H1 (cell line): ENCODE data around the gene CTNNA3. TPM values are rescaled to one million over a fixed set of nuclear protein-coding genes. Genes with fewer than 3 reads are reported as not detected.

ENCODE experiments used
- CTCF ChIA-PET: fragments of 300-600 bp; sonication (Branson Sonifier 250); formaldehyde crosslinking; loops from one replicate; lab custom pipeline; 2021; ENCODE audit not compliant: partially characterized antibody; lab: Charles Lee
- POLR2A ChIA-PET: fragments of 300-600 bp; sonication (Branson Sonifier 250); formaldehyde crosslinking; loops from one replicate; lab custom pipeline; 2021; ENCODE audit warnings: inconsistent platforms; ENCODE audit not compliant: partially characterized antibody; lab: Charles Lee
- DNase-seq, 2 experiments: peaks; one replicate each; pipeline versions ENCODE4 v3.0.0 to v3.0.0-alpha.2; 2010 to 2022; ENCODE audit warnings: low spot score in 2 of 2, low read depth in 1 of 2, mixed read lengths in 1 of 2
- FAIRE-seq: peaks from 2 replicates; lab custom pipeline; 2011; peaks lifted over from hg19 to GRCh38; lab: Jason Lieb, UNC
- H2AFZ ChIP-seq: 2 replicates; pipeline ENCODE4 v1.8.1; 2012; ENCODE audit warnings: low read length, inconsistent platforms
- H2AK5ac ChIP-seq: 2 replicates; pipeline ENCODE4 v1.6.1; 2013; ENCODE audit warnings: low read depth, low read length
- H2BK120ac ChIP-seq: replicated peaks from 2 replicates; pipeline ENCODE3; 2013; ENCODE audit warnings: low read depth, low read length, inconsistent platforms
- H2BK12ac ChIP-seq: 2 replicates; pipeline ENCODE4 v1.6.1; 2013; ENCODE audit warnings: low read depth, low read length
- H2BK15ac ChIP-seq: 2 replicates; pipeline ENCODE4 v1.6.1; 2013; ENCODE audit warnings: low read length
- H2BK20ac ChIP-seq: 2 replicates; pipeline ENCODE4 v1.6.1; 2013; ENCODE audit warnings: low read length
- H2BK5ac ChIP-seq: 2 replicates; pipeline ENCODE4 v1.6.1; 2013; ENCODE audit warnings: low read depth, low read length
- H3K14ac ChIP-seq: 2 replicates; pipeline ENCODE4 v1.6.1; 2013; ENCODE audit warnings: inconsistent platforms; ENCODE audit not compliant: insufficient read length
- H3K18ac ChIP-seq: 2 replicates; pipeline ENCODE4 v1.6.1; 2013; ENCODE audit warnings: low read length; ENCODE audit errors: extremely low read depth
- H3K23ac ChIP-seq: 2 replicates; pipeline ENCODE4 v1.6.1; 2013; ENCODE audit warnings: inconsistent platforms; ENCODE audit not compliant: insufficient read length
- H3K23me2 ChIP-seq: 2 replicates; pipeline ENCODE4 v1.6.1; 2013; ENCODE audit warnings: low read depth, low read length
- H3K27ac ChIP-seq: 2 replicates; pipeline ENCODE4 v1.6.1; 2011; ENCODE audit warnings: low read depth, low read length, inconsistent platforms
- H3K27me3 ChIP-seq, 4 experiments: replicated peaks in 1 of 4; 1 replicate in 1 of 4; 2 replicates in 3 of 4; pipeline versions ENCODE4 v1.6.1 to v1.8.1; 2011 to 2013; ENCODE audit warnings: low read length in 3 of 4, mild to moderate bottlenecking in 3 of 4, inconsistent platforms in 2 of 4, mixed read lengths in 2 of 4, moderate library complexity in 1 of 4; ENCODE audit not compliant: control insufficient read depth in 3 of 4, insufficient read depth in 3 of 4; ENCODE audit errors: extremely low read depth in 1 of 4
- H3K36me3 ChIP-seq, 4 experiments: 2 replicates each; pipeline versions ENCODE4 v1.6.1 to v1.8.1; 2011 to 2013; ENCODE audit warnings: mild to moderate bottlenecking in 4 of 4, low read length in 3 of 4, moderate library complexity in 2 of 4, control low read depth in 1 of 4, inconsistent platforms in 1 of 4; ENCODE audit not compliant: insufficient read depth in 4 of 4, control insufficient read depth in 2 of 4
- H3K4ac ChIP-seq: replicated peaks from 2 replicates; pipeline ENCODE3; 2013; ENCODE audit warnings: low read length, low read depth, mixed read lengths, inconsistent platforms; ENCODE audit not compliant: insufficient read length
- H3K4me1 ChIP-seq, 4 experiments: replicated peaks in 1 of 4; 1 replicate in 1 of 4; 2 replicates in 3 of 4; pipeline versions ENCODE4 v1.6.1 to v1.8.1; 2011 to 2013; ENCODE audit warnings: low read length in 3 of 4, inconsistent platforms in 2 of 4, mixed read lengths in 1 of 4; ENCODE audit not compliant: insufficient read depth in 4 of 4, control insufficient read depth in 3 of 4
- H3K4me2 ChIP-seq, 2 experiments: 2 replicates each; pipeline versions ENCODE4 v1.6.1 to v1.8.1; 2011 to 2013; ENCODE audit warnings: low read depth in 2 of 2, low read length in 2 of 2, control low read depth in 1 of 2, inconsistent platforms in 1 of 2, mild to moderate bottlenecking in 1 of 2; ENCODE audit not compliant: insufficient read depth in 1 of 2
- H3K4me3 ChIP-seq, 4 experiments: fragments of 200-600, 300-600 bp in 1 of 4; sonication (generic), shearing (Covaris generic), sonication (Bioruptor Twin) in 1 of 4; 2 replicates each; pipeline versions ENCODE4 v1.5.1 to v1.8.1; 2011 to 2016; ENCODE audit warnings: low read length in 4 of 4, low read depth in 3 of 4, control low read depth in 2 of 4, inconsistent platforms in 2 of 4, mild to moderate bottlenecking in 2 of 4, mixed read lengths in 1 of 4, moderate library complexity in 1 of 4; ENCODE audit not compliant: insufficient read depth in 2 of 4; ENCODE audit errors: extremely low read depth in 1 of 4
- H3K56ac ChIP-seq: replicated peaks from 2 replicates; pipeline ENCODE3; 2013; ENCODE audit warnings: low read depth, mild to moderate bottlenecking, mixed read lengths, low read length, inconsistent platforms; ENCODE audit not compliant: insufficient read length
- H3K79me1 ChIP-seq: 2 replicates; pipeline ENCODE4 v1.6.1; 2013; ENCODE audit warnings: low read depth, low read length, control low read depth
- H3K79me2 ChIP-seq, 2 experiments: 2 replicates each; pipeline versions ENCODE4 v1.6.1 to v1.8.1; 2012 to 2013; ENCODE audit warnings: low read length in 2 of 2, mild to moderate bottlenecking in 2 of 2, inconsistent platforms in 1 of 2; ENCODE audit not compliant: insufficient read depth in 2 of 2, control insufficient read depth in 1 of 2
- H3K9ac ChIP-seq, 4 experiments: replicated peaks in 1 of 4; 1 replicate in 1 of 4; 2 replicates in 3 of 4; pipeline versions ENCODE4 v1.6.1 to v1.8.1; 2011 to 2013; ENCODE audit warnings: low read depth in 3 of 4, low read length in 3 of 4, control low read depth in 2 of 4, mild to moderate bottlenecking in 2 of 4, moderate library complexity in 2 of 4, inconsistent platforms in 1 of 4; ENCODE audit errors: extremely low read depth in 1 of 4
- H3K9me3 ChIP-seq, 2 experiments: 2 replicates each; pipeline versions ENCODE4 v1.6.1 to v1.8.1; 2012 to 2013; ENCODE audit warnings: mild to moderate bottlenecking in 2 of 2, moderate library complexity in 2 of 2, control low read depth in 1 of 2, inconsistent platforms in 1 of 2, low read depth in 1 of 2, low read length in 1 of 2, mixed read lengths in 1 of 2; ENCODE audit not compliant: insufficient read depth in 2 of 2
- H4K20me1 ChIP-seq, 2 experiments: replicated peaks in 1 of 2; 2 replicates each; pipeline versions ENCODE3 to v1.8.1; 2011 to 2013; ENCODE audit warnings: inconsistent platforms in 2 of 2, low read length in 2 of 2, mild to moderate bottlenecking in 1 of 2; ENCODE audit not compliant: insufficient read depth in 2 of 2, control insufficient read depth in 1 of 2
- H4K5ac ChIP-seq: 2 replicates; pipeline ENCODE4 v1.6.1; 2013; ENCODE audit warnings: low read length, low read depth, mixed read lengths, inconsistent platforms; ENCODE audit not compliant: insufficient read length
- H4K8ac ChIP-seq: 2 replicates; pipeline ENCODE4 v1.8.0; 2013; ENCODE audit warnings: mild to moderate bottlenecking, moderate library complexity, low read length, inconsistent platforms; ENCODE audit not compliant: insufficient read depth; ENCODE audit errors: extremely low read depth
- H4K91ac ChIP-seq: replicated peaks from 2 replicates; pipeline ENCODE3; 2013; ENCODE audit warnings: low read length, mixed read lengths, inconsistent platforms; ENCODE audit not compliant: insufficient read length
- ASH2L ChIP-seq: fragments of 200-600, 300-600 bp; sonication (generic); IDR thresholded peaks from one replicate; pipeline ENCODE4 v1.7.1; 2017; ENCODE audit warnings: low read length
- ATF2 ChIP-seq: IDR thresholded peaks from 2 replicates; pipeline ENCODE4 v1.6.1; 2012; ENCODE audit warnings: low read length, inconsistent platforms
- CHD2 ChIP-seq: IDR thresholded peaks from 2 replicates; pipeline ENCODE4 v1.6.1; 2012; ENCODE audit warnings: low read length, improper control_type of control experiment
- RAD21 ChIP-seq, 2 experiments: IDR thresholded peaks in 1 of 2; conservative IDR thresholded peaks in 1 of 2; 2 replicates each; pipeline ENCODE4 v1.6.1; 2011; ENCODE audit warnings: low read depth in 2 of 2, low read length in 2 of 2, improper control_type of control experiment in 1 of 2, inconsistent platforms in 1 of 2, mild to moderate bottlenecking in 1 of 2, moderate library complexity in 1 of 2
- SIN3A ChIP-seq, 2 experiments: IDR thresholded peaks in 1 of 2; conservative IDR thresholded peaks in 1 of 2; 2 replicates each; pipeline ENCODE4 v1.6.1; 2011 to 2012; ENCODE audit warnings: low read length in 2 of 2, improper control_type of control experiment in 1 of 2, low read depth in 1 of 2, mild to moderate bottlenecking in 1 of 2
- WGBS, 2 experiments: shearing (Covaris generic) in 1 of 2; methylation state at CpG; one replicate each; pipeline versions ENCODE4 v1.1.6 to v1.1.7; 2013 to 2015; ENCODE audit warnings: low lambda C conversion rate in 2 of 2, mixed read lengths in 2 of 2, inconsistent platforms in 1 of 2, low coverage in 1 of 2, missing lambda C conversion rate in 1 of 2; ENCODE audit not compliant: insufficient replicate concordance in 2 of 2, insufficient coverage in 1 of 2, insufficient read length in 1 of 2; ENCODE audit errors: extremely low coverage in 1 of 2, missing lambda C conversion rate in 1 of 2; 5-methylcytosine and 5-hydroxymethylcytosine counted together
- polyA plus RNA-seq, 7 experiments: library from polyadenylated mRNA; depleted of rRNA in 3 of 7; stranded (reverse) in 5 of 7; unstranded in 2 of 7; fragments of >200 nt in 5 of 7; fragments of 200-250 nt in 2 of 7; gene quantifications; 1 replicate in 5 of 7; 2 replicates in 1 of 7; 4 replicates in 1 of 7; pipeline versions ENCODE4 v1.2.1 to v1.2.3, GENCODE V29; 2011 to 2013; ENCODE audit warnings: missing spikeins in 2 of 7, mixed read lengths in 2 of 7
- total RNA-seq: library from RNA; stranded (reverse); fragmentation: NEBNext Ultra II Directional; extraction: Animal tissue kit (Norgen Biotek cat#: 25700); gene quantifications from 2 replicates; pipeline ENCODE4 v1.2.1, GENCODE V29; 2021

The CTNNA3 gene
- total and polyA plus RNA-seq, 2 of the 8 experiments (the other 6 are each of a cell fraction or from before 2014, with no cell fraction given): 1.3 to 1.5 TPM

GRCh38 chr10:66514666-66515065 is 1181.3 kb downstream of the CTNNA3 start:
- H3K14ac ChIP-seq: no peak overlapping the region
- no peak overlapping the region for H2AK5ac ChIP-seq
- no peak overlapping the region for H3K4me2 ChIP-seq
- H3K4me3 ChIP-seq: no peak overlapping the region
- no peaks in the 10 kb centered on the region for H3K36me3 ChIP-seq
- POLR2A ChIA-PET: no interaction called here
- no peak overlapping the region for H2BK5ac ChIP-seq
- H4K91ac ChIP-seq: no peak overlapping the region
- H2AFZ ChIP-seq: no peak overlapping the region
- H3K9ac ChIP-seq: no peak overlapping the region
- H2BK12ac ChIP-seq: no peak overlapping the region
- no peaks in the 10 kb centered on the region for H4K20me1 ChIP-seq
- H3K56ac ChIP-seq: no peak overlapping the region
- no peaks in the 10 kb centered on the region for H3K27me3 ChIP-seq
- no peak overlapping the region for H3K27ac ChIP-seq
- H3K23ac ChIP-seq: no peak overlapping the region
- WGBS, 2 experiments: 90% methylated on average over 1 of the region's 1 CpG; no CpG with 5 or more reads in 1 of the 2 experiments
- no peak for TF ChIP-seq SIN3A (conservative IDR thresholded peaks at IDR 0.05 in 1 of 2, IDR thresholded peaks at IDR 0.05 in 1 of 2; ENCODE audit: low read depth in 1 of 2, low read length in 2 of 2)
- TF ChIP-seq RAD21 (IDR thresholded peaks at IDR 0.05 in 1 of 2, conservative IDR thresholded peaks at IDR 0.05 in 1 of 2; ENCODE audit: low read depth in 2 of 2, low read length in 2 of 2): no peak
- TF ChIP-seq ASH2L: no peak
- no peak for TF ChIP-seq CHD2
- TF ChIP-seq ATF2: no peak
- TF ChIP-seq, all 59 proteins: peak for 0
- FAIRE-seq: no peak
- H3K79me1 ChIP-seq: no peaks in the 10 kb centered on the region
- no peak overlapping the region for H4K8ac ChIP-seq
- CTCF ChIA-PET: no interaction called here
- H3K79me2 ChIP-seq: no peaks in the 10 kb centered on the region
- no peak overlapping the region for H3K18ac ChIP-seq
- H3K4ac ChIP-seq: no peak overlapping the region
- H3K23me2 ChIP-seq: no peaks in the 10 kb centered on the region
- no peak for DNase-seq
- H2BK120ac ChIP-seq: no peak overlapping the region
- H3K9me3 ChIP-seq: no peaks in the 10 kb centered on the region
- no peak overlapping the region for H2BK20ac ChIP-seq
- H2BK15ac ChIP-seq: no peak overlapping the region
- H3K4me1 ChIP-seq: no peaks in the 10 kb centered on the region
- H4K5ac ChIP-seq: no peak overlapping the region
